ENCODE data around the gene TRIM4. TPM values are rescaled to one million over a fixed set of nuclear protein-coding genes. Genes with fewer than 3 reads are reported as not detected.
"Not testable (repeated sequence)": the region's sequence is repeated elsewhere in the genome, so short reads cannot be mapped to it uniquely, and the experiment has no call there.

The TRIM4 gene
- polyA plus RNA-seq, 1 experiment = 32.7 TPM

- Histone ChIP-seq H3K27me3 (ENCODE audit: control insufficient read depth, insufficient read depth, low read length) (no peaks in the 10 kb centered on the region), H3K9me3 (ENCODE audit: control insufficient read depth, insufficient read depth, low read length) (no peaks in the 10 kb centered on the region), H3K27ac (ENCODE audit: low read depth, low read length) (no peak overlapping the region), H3K4me3 (ENCODE audit: low read depth, low read length) (no peak overlapping the region)
- POLR2A ChIA-PET = no interaction called here
- TF ChIP-seq CTCF (IDR thresholded peaks at IDR 0.05; ENCODE audit: low read depth, low read length) = no peak
- no peak for DNase-seq (ENCODE audit: low read depth, low spot score)
- CTCF ChIA-PET = no interaction called here
These were observed 38.0 kb downstream of the TRIM4 start for GRCh38 chr7:99881370-99881769.

- Histone ChIP-seq H3K4me3 (ENCODE audit: low read depth, low read length) (no peak within 1 kb of the TSS), H3K9me3 (ENCODE audit: control insufficient read depth, insufficient read depth, low read length) (no peaks in the 10 kb centered on the region), H3K27me3 (ENCODE audit: control insufficient read depth, insufficient read depth, low read length) (no peaks in the 10 kb centered on the region), H3K27ac (ENCODE audit: low read depth, low read length) (no peak within 1 kb of the TSS)
- no peak for DNase-seq (ENCODE audit: low read depth, low spot score)
- TF ChIP-seq CTCF (IDR thresholded peaks at IDR 0.05; ENCODE audit: low read depth, low read length) = no peak
- CTCF ChIA-PET = interaction anchor here (0.6 kb wide), 1 partner anchor 386 kb away, joined by 3 read pairs; no protein-coding TSS in a partner anchor
- POLR2A ChIA-PET = no interaction called here
These were observed 42.4 kb downstream of the TRIM4 start, which contains the start of gene OR2AE1 for GRCh38 chr7:99876933-99877332. OR2AE1 (minus strand) TSS chr7:99877033; CDS start chr7:99877033, 0 bp downstream.

GRCh38 chr7:99876491-99876890 is 42.8 kb downstream of the TRIM4 start:
- CTCF ChIA-PET = no interaction called here
- no peak for TF ChIP-seq CTCF (IDR thresholded peaks at IDR 0.05; ENCODE audit: low read depth, low read length)
- Histone ChIP-seq H3K27me3 (ENCODE audit: control insufficient read depth, insufficient read depth, low read length) (no peaks in the 10 kb centered on the region), H3K9me3 (ENCODE audit: control insufficient read depth, insufficient read depth, low read length) (no peaks in the 10 kb centered on the region), H3K27ac (ENCODE audit: low read depth, low read length) (no peak overlapping the region), H3K4me3 (ENCODE audit: low read depth, low read length) (no peak overlapping the region)
- DNase-seq (ENCODE audit: low read depth, low spot score) = no peak
- POLR2A ChIA-PET = no interaction called here

GRCh38 chr7:99868246-99868645 is 51.1 kb downstream of the TRIM4 start:
- H3K4me3 ChIP-seq (ENCODE audit: low read depth, low read length) = no peak overlapping the region
- CTCF ChIA-PET = no interaction called here
- no peak overlapping the region for H3K27ac ChIP-seq (ENCODE audit: low read depth, low read length)
- no peaks in the 10 kb centered on the region for H3K9me3 ChIP-seq (ENCODE audit: control insufficient read depth, insufficient read depth, low read length)
- peaks cover 2% of the 10 kb centered on the region for H3K27me3 ChIP-seq (ENCODE audit: control insufficient read depth, insufficient read depth, low read length)
- DNase-seq (ENCODE audit: low read depth, low spot score) = no peak
- POLR2A ChIA-PET = no interaction called here
- TF ChIP-seq CTCF (IDR thresholded peaks at IDR 0.05; ENCODE audit: low read depth, low read length) = no peak

GRCh38 chr7:99867477-99867876 is 51.9 kb downstream of the TRIM4 start:
- CTCF ChIA-PET; H3K27ac ChIP-seq (ENCODE audit: low read depth, low read length); H3K9me3 ChIP-seq (ENCODE audit: control insufficient read depth, insufficient read depth, low read length); H3K4me3 ChIP-seq (ENCODE audit: low read depth, low read length); DNase-seq (ENCODE audit: low read depth, low spot score); POLR2A ChIA-PET; H3K27me3 ChIP-seq (ENCODE audit: control insufficient read depth, insufficient read depth, low read length): not testable (repeated sequence)

Measured in AG04450 (cell line).